Activated T-cell treated with anti-CD3 and anti-CD28 coated beads, Interleukin-2, amount 50 U/mL, for 72 hours (primary cell): Measurements from ENCODE around the gene PLA2G2D. TPM values are rescaled to one million over a fixed set of nuclear protein-coding genes. Genes with fewer than 3 reads are reported as not detected.

ENCODE experiments used
- ATAC-seq, 2 donors: fragments of 150-1000 bp; cut with Tn5 transposase; replicated peaks in 1 of 2; 2 replicates each; pipeline ENCODE4 v1.10.0; 2021; ENCODE audit warnings: moderate library complexity in 2 of 2, mild to moderate bottlenecking in 1 of 2
- DNase-seq, 2 donors: peaks; one replicate each; pipeline ENCODE4 v3.0.0; 2021 to 2022; ENCODE audit warnings: mixed read lengths in 1 of 2
- H3K27ac Mint-ChIP-seq: one replicate; pipeline ENCODE4 v1.8.0; 2022; ENCODE audit warnings: mild to moderate bottlenecking, moderate library complexity, mixed read lengths
- H3K27me3 Mint-ChIP-seq: one replicate; pipeline ENCODE4 v1.8.0; 2022; ENCODE audit warnings: low read depth, mixed read lengths
- H3K36me3 Mint-ChIP-seq, 2 donors: one replicate each; pipeline ENCODE4 v1.8.0; 2022; ENCODE audit warnings: mixed read lengths in 2 of 2, mild to moderate bottlenecking in 1 of 2; ENCODE audit not compliant: insufficient read depth in 2 of 2
- H3K4me1 Mint-ChIP-seq: one replicate; pipeline ENCODE4 v1.8.0; 2022; ENCODE audit warnings: low read depth, mixed read lengths
- H3K4me3 Mint-ChIP-seq, 2 donors: one replicate each; pipeline ENCODE4 v1.8.0; 2022; ENCODE audit warnings: mild to moderate bottlenecking in 2 of 2, mixed read lengths in 2 of 2, moderate library complexity in 2 of 2
- H3K9me3 Mint-ChIP-seq, 2 donors: one replicate each; pipeline ENCODE4 v1.8.0; 2022; ENCODE audit warnings: mixed read lengths in 2 of 2
- total RNA-seq, 2 donors: library from RNA; stranded (reverse); gene quantifications; one replicate each; pipeline ENCODE4 v1.2.3, GENCODE V29; 2022

PLA2G2D gene
- total RNA-seq, 2 donors from 2014 or later = not detected

GRCh38 chr1:20150969-20151368 is 31.6 kb upstream of the PLA2G2D start:
- no peaks in the 10 kb centered on the region for H3K36me3 Mint-ChIP-seq
- H3K4me1 Mint-ChIP-seq = peaks cover 19% of the 10 kb centered on the region
- peaks cover 4% of the 10 kb centered on the region for H3K27me3 Mint-ChIP-seq
- H3K4me3 Mint-ChIP-seq = no peak overlapping the region
- no peaks in the 10 kb centered on the region for H3K9me3 Mint-ChIP-seq
- no peak overlapping the region for H3K27ac Mint-ChIP-seq
- ATAC-seq (no peak), DNase-seq (no peak)

GRCh38 chr1:20150326-20150705 is 31.0 kb upstream of the PLA2G2D start:
- H3K9me3 Mint-ChIP-seq = no peaks in the 10 kb centered on the region
- ATAC-seq = no peak
- peaks cover 19% of the 10 kb centered on the region for H3K4me1 Mint-ChIP-seq

GRCh38 chr1:20149601-20150325 is 30.4 kb upstream of the PLA2G2D start:
- H3K27ac Mint-ChIP-seq = no peak overlapping the region
- no peak overlapping the region for H3K4me3 Mint-ChIP-seq
- no peaks in the 10 kb centered on the region for H3K9me3 Mint-ChIP-seq
- DNase-seq (no peak), ATAC-seq (no peak)
- H3K36me3 Mint-ChIP-seq = no peaks in the 10 kb centered on the region
- peaks cover 17% of the 10 kb centered on the region for H3K4me1 Mint-ChIP-seq
- peaks cover 4% of the 10 kb centered on the region for H3K27me3 Mint-ChIP-seq

More at GRCh38 chr1:20150326-20150705, 31.0 kb upstream of the PLA2G2D start:
- no peak for DNase-seq
- Mint-ChIP-seq H3K4me3 (no peak overlapping the region), H3K27ac (no peak overlapping the region), H3K27me3 (peaks cover 4% of the 10 kb centered on the region), H3K36me3 (no peaks in the 10 kb centered on the region)

GRCh38 chr1:20148571-20149500 is 29.5 kb upstream of the PLA2G2D start:
- Mint-ChIP-seq H3K4me1 (peaks cover 9% of the 10 kb centered on the region), H3K36me3 (no peaks in the 10 kb centered on the region), H3K4me3 (no peak overlapping the region), H3K27me3 (peaks cover 4% of the 10 kb centered on the region), H3K27ac (no peak overlapping the region), H3K9me3 (no peaks in the 10 kb centered on the region)
- ATAC-seq (no peak), DNase-seq (no peak)

GRCh38 chr1:20147846-20148570 is 28.7 kb upstream of the PLA2G2D start:
- H3K9me3 Mint-ChIP-seq = no peaks in the 10 kb centered on the region
- H3K4me3 Mint-ChIP-seq = no peak overlapping the region
- ATAC-seq (no peak), DNase-seq (no peak)
- no peak overlapping the region for H3K27ac Mint-ChIP-seq
- peaks cover 9% of the 10 kb centered on the region for H3K4me1 Mint-ChIP-seq
- H3K36me3 Mint-ChIP-seq = no peaks in the 10 kb centered on the region
- H3K27me3 Mint-ChIP-seq = peaks cover 4% of the 10 kb centered on the region

DNA sequence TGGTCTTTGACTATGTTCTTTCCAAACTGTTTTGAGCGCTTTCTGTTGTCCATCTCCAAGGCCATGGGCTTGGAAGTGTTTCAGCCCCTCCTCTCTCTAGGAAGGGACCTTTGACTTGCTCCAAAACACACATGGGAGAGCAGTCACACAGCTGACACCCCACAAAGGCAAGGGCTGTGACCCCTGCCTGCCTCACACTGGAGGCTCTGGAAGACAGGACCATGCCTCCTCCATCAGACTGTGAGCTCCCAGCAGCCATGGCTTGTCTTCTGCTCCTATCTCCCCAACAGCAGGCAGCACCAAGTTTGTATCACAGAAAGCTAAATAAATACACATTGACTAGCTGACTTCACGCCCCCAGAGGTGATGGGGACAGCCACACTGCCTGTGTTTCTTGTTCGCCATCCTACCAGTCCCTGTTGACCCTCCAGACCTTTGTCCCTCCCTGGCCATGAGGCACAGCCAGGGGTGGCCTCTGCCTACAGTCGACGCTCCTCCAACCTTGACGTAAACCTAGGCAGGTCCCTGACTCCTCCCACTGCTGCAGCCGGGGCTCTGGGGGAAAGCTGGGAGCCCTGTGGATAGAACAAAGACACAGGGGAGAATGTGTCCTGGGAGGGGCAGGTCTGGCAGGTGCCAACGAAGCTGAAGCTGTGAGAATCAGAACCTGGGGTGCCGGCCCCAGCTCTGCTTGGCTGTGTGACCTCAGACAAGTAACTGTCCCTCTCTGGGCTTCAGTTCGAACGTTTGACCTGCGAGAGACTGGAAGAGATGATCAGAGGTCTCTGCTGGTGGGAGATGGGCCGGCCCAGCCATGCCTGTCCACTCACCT is 24.6 kb upstream of the PLA2G2D start:
- Mint-ChIP-seq H3K27ac (no peak overlapping the region), H3K4me3 (no peak overlapping the region), H3K36me3 (no peaks in the 10 kb centered on the region), H3K9me3 (no peaks in the 10 kb centered on the region), H3K4me1 (no peaks in the 10 kb centered on the region), H3K27me3 (peaks cover 8% of the 10 kb centered on the region)
- no peak for ATAC-seq
- no peak for DNase-seq

GRCh38 chr1:20143318-20143717 is 24.0 kb upstream of the PLA2G2D start:
- ATAC-seq = no peak
- no peak for DNase-seq

DNA sequence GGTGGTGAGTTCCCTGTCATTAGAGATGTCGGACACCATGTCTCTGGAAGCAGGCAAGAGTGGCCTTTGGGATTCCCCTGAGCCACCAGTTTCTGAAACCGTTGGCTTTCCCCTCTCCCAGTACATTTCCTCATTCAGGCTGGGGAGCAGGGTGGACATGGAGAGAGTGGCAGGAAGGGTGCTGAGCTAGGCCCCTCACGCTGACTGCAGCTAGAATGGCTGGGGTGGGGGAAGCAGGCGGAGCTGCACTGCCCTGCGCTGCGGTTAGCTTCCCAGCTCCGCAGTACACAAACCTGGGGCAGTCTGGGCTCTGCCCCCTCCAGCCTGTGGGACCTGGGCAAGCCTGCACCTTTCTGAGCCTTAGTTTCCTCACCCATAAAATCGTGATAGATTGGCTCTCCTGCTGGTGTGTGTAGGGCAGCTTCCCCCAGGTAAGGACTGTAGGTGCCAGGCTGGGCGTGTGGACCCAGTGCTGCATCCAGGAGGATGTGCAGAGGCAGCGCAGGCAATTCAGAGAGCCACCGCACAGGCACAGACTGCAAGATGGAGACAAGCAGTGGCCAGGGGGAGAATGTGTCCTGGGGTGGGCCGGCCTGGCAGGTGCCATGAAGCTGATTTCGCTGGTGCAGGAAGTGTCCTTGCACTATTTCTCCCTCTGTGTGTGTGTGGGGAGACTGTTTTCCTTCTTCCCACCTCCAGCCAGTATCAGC is 22.8 kb upstream of the PLA2G2D start:
- Mint-ChIP-seq H3K4me3 (no peak overlapping the region), H3K4me1 (no peaks in the 10 kb centered on the region), H3K27ac (no peak overlapping the region), H3K27me3 (peaks cover 19% of the 10 kb centered on the region), H3K9me3 (no peaks in the 10 kb centered on the region), H3K36me3 (no peaks in the 10 kb centered on the region)
- ATAC-seq (no peak), DNase-seq (no peak)

More at GRCh38 chr1:20143318-20143717, 24.0 kb upstream of the PLA2G2D start:
- Mint-ChIP-seq H3K27ac (no peak overlapping the region), H3K9me3 (no peaks in the 10 kb centered on the region), H3K4me1 (no peaks in the 10 kb centered on the region), H3K36me3 (no peaks in the 10 kb centered on the region), H3K4me3 (no peak overlapping the region), H3K27me3 (peaks cover 14% of the 10 kb centered on the region)

GRCh38 chr1:20141466-20141865 is 22.1 kb upstream of the PLA2G2D start:
- H3K4me1 Mint-ChIP-seq = no peaks in the 10 kb centered on the region
- H3K27ac Mint-ChIP-seq = no peak overlapping the region
- peaks cover 19% of the 10 kb centered on the region for H3K27me3 Mint-ChIP-seq
- no peak overlapping the region for H3K4me3 Mint-ChIP-seq
- ATAC-seq (no peak), DNase-seq (no peak)
- no peaks in the 10 kb centered on the region for H3K36me3 Mint-ChIP-seq
- H3K9me3 Mint-ChIP-seq = no peaks in the 10 kb centered on the region

DNA sequence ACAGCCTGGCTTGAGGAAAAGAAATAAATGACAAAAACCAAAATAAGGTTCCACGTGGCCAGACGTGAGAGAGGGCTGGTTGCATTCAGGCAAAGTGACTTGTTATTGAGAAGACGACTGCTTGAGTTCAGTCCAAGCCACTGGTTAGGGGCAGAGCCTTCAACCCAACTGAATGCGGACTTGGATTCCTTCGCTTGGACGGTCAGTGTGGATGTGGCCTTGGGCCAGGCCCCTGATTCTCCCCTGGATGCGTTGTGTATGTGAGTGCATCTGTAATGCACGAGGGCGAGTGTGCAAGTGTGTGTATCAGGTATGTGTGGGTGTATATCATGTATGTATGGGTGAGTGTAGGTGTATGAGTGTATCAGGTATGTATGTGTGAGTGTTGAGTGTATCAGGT is 21.7 kb upstream of the PLA2G2D start:
- Mint-ChIP-seq H3K4me3 (no peak overlapping the region), H3K27me3 (peaks cover 19% of the 10 kb centered on the region), H3K36me3 (no peaks in the 10 kb centered on the region), H3K27ac (no peak overlapping the region), H3K9me3 (no peaks in the 10 kb centered on the region), H3K4me1 (no peaks in the 10 kb centered on the region)
- ATAC-seq (no peak), DNase-seq (no peak)

DNA sequence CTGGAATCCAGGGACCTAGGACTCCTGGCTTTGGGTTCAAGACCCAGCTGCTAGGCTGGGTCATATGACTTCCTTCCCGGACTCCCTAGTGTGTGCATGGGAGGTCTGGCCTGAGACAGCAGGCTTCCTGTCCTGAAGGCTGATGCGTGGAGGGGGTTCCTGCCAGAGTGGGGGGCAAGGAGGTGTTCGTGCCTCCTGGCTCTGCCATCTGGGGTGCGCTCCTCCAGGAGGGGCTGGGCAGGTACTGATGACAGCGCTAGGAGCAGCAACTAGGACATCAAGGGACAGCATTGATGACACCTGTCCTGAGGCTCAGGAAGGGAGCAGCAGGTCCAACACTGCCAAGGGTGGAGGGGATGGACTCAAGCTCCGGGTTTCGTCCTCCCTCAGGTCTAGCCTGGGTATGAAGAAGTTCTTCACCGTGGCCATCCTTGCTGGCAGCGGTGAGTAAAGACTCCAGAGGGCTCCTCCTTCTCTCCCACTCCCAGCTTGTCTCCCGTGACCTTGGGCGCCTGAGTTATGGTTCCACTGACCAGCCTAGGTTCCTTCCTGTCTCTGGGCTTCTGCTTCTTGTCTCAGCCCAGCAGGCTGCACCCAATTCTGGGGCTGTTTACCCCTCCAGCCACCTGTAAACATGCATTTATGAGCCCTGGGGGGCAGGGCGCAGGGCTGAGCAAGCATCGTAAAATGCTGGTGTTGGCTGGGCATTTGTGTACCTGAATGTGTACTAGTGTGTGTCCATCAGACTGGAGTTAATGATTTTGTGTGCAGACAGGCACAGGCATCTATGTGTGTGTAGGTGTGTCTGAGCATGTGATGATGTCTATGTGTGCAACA is 20.7 kb upstream of the PLA2G2D start:
- H3K27ac Mint-ChIP-seq = no peak overlapping the region
- H3K4me3 Mint-ChIP-seq = no peak overlapping the region
- no peak for ATAC-seq
- peaks cover 19% of the 10 kb centered on the region for H3K27me3 Mint-ChIP-seq
- H3K4me1 Mint-ChIP-seq = no peaks in the 10 kb centered on the region
- no peaks in the 10 kb centered on the region for H3K9me3 Mint-ChIP-seq
- DNase-seq = no peak
- H3K36me3 Mint-ChIP-seq = no peaks in the 10 kb centered on the region
